H1 (cell line): ENCODE measurements around the gene DDC. TPM values are rescaled to one million over a fixed set of nuclear protein-coding genes. Genes with fewer than 3 reads are reported as not detected.

Experiments used
- CTCF ChIA-PET: fragments of 300-600 bp; sonication (Branson Sonifier 250); formaldehyde crosslinking; loops from one replicate; lab custom pipeline; 2021; ENCODE audit not compliant: partially characterized antibody; lab: Charles Lee
- POLR2A ChIA-PET: fragments of 300-600 bp; sonication (Branson Sonifier 250); formaldehyde crosslinking; loops from one replicate; lab custom pipeline; 2021; ENCODE audit warnings: inconsistent platforms; ENCODE audit not compliant: partially characterized antibody; lab: Charles Lee
- DNase-seq, 2 experiments: peaks; one replicate each; pipeline versions ENCODE4 v3.0.0 to v3.0.0-alpha.2; 2010 to 2022; ENCODE audit warnings: low spot score in 2 of 2, low read depth in 1 of 2, mixed read lengths in 1 of 2
- FAIRE-seq: peaks from 2 replicates; lab custom pipeline; 2011; peaks lifted over from hg19 to GRCh38; lab: Jason Lieb, UNC
- H2AFZ ChIP-seq: 2 replicates; pipeline ENCODE4 v1.8.1; 2012; ENCODE audit warnings: low read length, inconsistent platforms
- H2AK5ac ChIP-seq: 2 replicates; pipeline ENCODE4 v1.6.1; 2013; ENCODE audit warnings: low read depth, low read length
- H2BK120ac ChIP-seq: replicated peaks from 2 replicates; pipeline ENCODE3; 2013; ENCODE audit warnings: low read depth, low read length, inconsistent platforms
- H2BK12ac ChIP-seq: 2 replicates; pipeline ENCODE4 v1.6.1; 2013; ENCODE audit warnings: low read depth, low read length
- H2BK15ac ChIP-seq: 2 replicates; pipeline ENCODE4 v1.6.1; 2013; ENCODE audit warnings: low read length
- H2BK20ac ChIP-seq: 2 replicates; pipeline ENCODE4 v1.6.1; 2013; ENCODE audit warnings: low read length
- H2BK5ac ChIP-seq: 2 replicates; pipeline ENCODE4 v1.6.1; 2013; ENCODE audit warnings: low read depth, low read length
- H3K14ac ChIP-seq: 2 replicates; pipeline ENCODE4 v1.6.1; 2013; ENCODE audit warnings: inconsistent platforms; ENCODE audit not compliant: insufficient read length
- H3K18ac ChIP-seq: 2 replicates; pipeline ENCODE4 v1.6.1; 2013; ENCODE audit warnings: low read length; ENCODE audit errors: extremely low read depth
- H3K23ac ChIP-seq: 2 replicates; pipeline ENCODE4 v1.6.1; 2013; ENCODE audit warnings: inconsistent platforms; ENCODE audit not compliant: insufficient read length
- H3K23me2 ChIP-seq: 2 replicates; pipeline ENCODE4 v1.6.1; 2013; ENCODE audit warnings: low read depth, low read length
- H3K27ac ChIP-seq: 2 replicates; pipeline ENCODE4 v1.6.1; 2011; ENCODE audit warnings: low read depth, low read length, inconsistent platforms
- H3K27me3 ChIP-seq, 4 experiments: replicated peaks in 1 of 4; 1 replicate in 1 of 4; 2 replicates in 3 of 4; pipeline versions ENCODE4 v1.6.1 to v1.8.1; 2011 to 2013; ENCODE audit warnings: low read length in 3 of 4, mild to moderate bottlenecking in 3 of 4, inconsistent platforms in 2 of 4, mixed read lengths in 2 of 4, moderate library complexity in 1 of 4; ENCODE audit not compliant: control insufficient read depth in 3 of 4, insufficient read depth in 3 of 4; ENCODE audit errors: extremely low read depth in 1 of 4
- H3K36me3 ChIP-seq, 4 experiments: 2 replicates each; pipeline versions ENCODE4 v1.6.1 to v1.8.1; 2011 to 2013; ENCODE audit warnings: mild to moderate bottlenecking in 4 of 4, low read length in 3 of 4, moderate library complexity in 2 of 4, control low read depth in 1 of 4, inconsistent platforms in 1 of 4; ENCODE audit not compliant: insufficient read depth in 4 of 4, control insufficient read depth in 2 of 4
- H3K4ac ChIP-seq: replicated peaks from 2 replicates; pipeline ENCODE3; 2013; ENCODE audit warnings: low read length, low read depth, mixed read lengths, inconsistent platforms; ENCODE audit not compliant: insufficient read length
- H3K4me1 ChIP-seq, 4 experiments: replicated peaks in 1 of 4; 1 replicate in 1 of 4; 2 replicates in 3 of 4; pipeline versions ENCODE4 v1.6.1 to v1.8.1; 2011 to 2013; ENCODE audit warnings: low read length in 3 of 4, inconsistent platforms in 2 of 4, mixed read lengths in 1 of 4; ENCODE audit not compliant: insufficient read depth in 4 of 4, control insufficient read depth in 3 of 4
- H3K4me2 ChIP-seq, 2 experiments: 2 replicates each; pipeline versions ENCODE4 v1.6.1 to v1.8.1; 2011 to 2013; ENCODE audit warnings: low read depth in 2 of 2, low read length in 2 of 2, control low read depth in 1 of 2, inconsistent platforms in 1 of 2, mild to moderate bottlenecking in 1 of 2; ENCODE audit not compliant: insufficient read depth in 1 of 2
- H3K4me3 ChIP-seq, 4 experiments: fragments of 200-600, 300-600 bp in 1 of 4; sonication (generic), shearing (Covaris generic), sonication (Bioruptor Twin) in 1 of 4; 2 replicates each; pipeline versions ENCODE4 v1.5.1 to v1.8.1; 2011 to 2016; ENCODE audit warnings: low read length in 4 of 4, low read depth in 3 of 4, control low read depth in 2 of 4, inconsistent platforms in 2 of 4, mild to moderate bottlenecking in 2 of 4, mixed read lengths in 1 of 4, moderate library complexity in 1 of 4; ENCODE audit not compliant: insufficient read depth in 2 of 4; ENCODE audit errors: extremely low read depth in 1 of 4
- H3K56ac ChIP-seq: replicated peaks from 2 replicates; pipeline ENCODE3; 2013; ENCODE audit warnings: low read depth, mild to moderate bottlenecking, mixed read lengths, low read length, inconsistent platforms; ENCODE audit not compliant: insufficient read length
- H3K79me1 ChIP-seq: 2 replicates; pipeline ENCODE4 v1.6.1; 2013; ENCODE audit warnings: low read depth, low read length, control low read depth
- H3K79me2 ChIP-seq, 2 experiments: 2 replicates each; pipeline versions ENCODE4 v1.6.1 to v1.8.1; 2012 to 2013; ENCODE audit warnings: low read length in 2 of 2, mild to moderate bottlenecking in 2 of 2, inconsistent platforms in 1 of 2; ENCODE audit not compliant: insufficient read depth in 2 of 2, control insufficient read depth in 1 of 2
- H3K9ac ChIP-seq, 4 experiments: replicated peaks in 1 of 4; 1 replicate in 1 of 4; 2 replicates in 3 of 4; pipeline versions ENCODE4 v1.6.1 to v1.8.1; 2011 to 2013; ENCODE audit warnings: low read depth in 3 of 4, low read length in 3 of 4, control low read depth in 2 of 4, mild to moderate bottlenecking in 2 of 4, moderate library complexity in 2 of 4, inconsistent platforms in 1 of 4; ENCODE audit errors: extremely low read depth in 1 of 4
- H3K9me3 ChIP-seq, 2 experiments: 2 replicates each; pipeline versions ENCODE4 v1.6.1 to v1.8.1; 2012 to 2013; ENCODE audit warnings: mild to moderate bottlenecking in 2 of 2, moderate library complexity in 2 of 2, control low read depth in 1 of 2, inconsistent platforms in 1 of 2, low read depth in 1 of 2, low read length in 1 of 2, mixed read lengths in 1 of 2; ENCODE audit not compliant: insufficient read depth in 2 of 2
- H4K20me1 ChIP-seq, 2 experiments: replicated peaks in 1 of 2; 2 replicates each; pipeline versions ENCODE3 to v1.8.1; 2011 to 2013; ENCODE audit warnings: inconsistent platforms in 2 of 2, low read length in 2 of 2, mild to moderate bottlenecking in 1 of 2; ENCODE audit not compliant: insufficient read depth in 2 of 2, control insufficient read depth in 1 of 2
- H4K5ac ChIP-seq: 2 replicates; pipeline ENCODE4 v1.6.1; 2013; ENCODE audit warnings: low read length, low read depth, mixed read lengths, inconsistent platforms; ENCODE audit not compliant: insufficient read length
- H4K8ac ChIP-seq: 2 replicates; pipeline ENCODE4 v1.8.0; 2013; ENCODE audit warnings: mild to moderate bottlenecking, moderate library complexity, low read length, inconsistent platforms; ENCODE audit not compliant: insufficient read depth; ENCODE audit errors: extremely low read depth
- H4K91ac ChIP-seq: replicated peaks from 2 replicates; pipeline ENCODE3; 2013; ENCODE audit warnings: low read length, mixed read lengths, inconsistent platforms; ENCODE audit not compliant: insufficient read length
- ATF2 ChIP-seq: IDR thresholded peaks from 2 replicates; pipeline ENCODE4 v1.6.1; 2012; ENCODE audit warnings: low read length, inconsistent platforms
- ATF3 ChIP-seq: IDR thresholded peaks from 2 replicates; pipeline ENCODE4 v1.6.1; 2011; ENCODE audit warnings: low read depth, mild to moderate bottlenecking, low read length; ENCODE audit not compliant: insufficient read depth
- CBX8 ChIP-seq: fragments of 300-800, 300-1000 bp; sonication (generic); IDR thresholded peaks from 2 replicates; pipeline ENCODE4 v1.7.1; 2016; ENCODE audit warnings: low read depth, low read length, borderline replicate concordance
- SIN3A ChIP-seq, 2 experiments: IDR thresholded peaks in 1 of 2; conservative IDR thresholded peaks in 1 of 2; 2 replicates each; pipeline ENCODE4 v1.6.1; 2011 to 2012; ENCODE audit warnings: low read length in 2 of 2, improper control_type of control experiment in 1 of 2, low read depth in 1 of 2, mild to moderate bottlenecking in 1 of 2
- TAF1 ChIP-seq: IDR thresholded peaks from 2 replicates; pipeline ENCODE4 v1.6.1; 2011; ENCODE audit warnings: mild to moderate bottlenecking, low read depth, low read length
- WGBS, 2 experiments: shearing (Covaris generic) in 1 of 2; methylation state at CpG; one replicate each; pipeline versions ENCODE4 v1.1.6 to v1.1.7; 2013 to 2015; ENCODE audit warnings: low lambda C conversion rate in 2 of 2, mixed read lengths in 2 of 2, inconsistent platforms in 1 of 2, low coverage in 1 of 2, missing lambda C conversion rate in 1 of 2; ENCODE audit not compliant: insufficient replicate concordance in 2 of 2, insufficient coverage in 1 of 2, insufficient read length in 1 of 2; ENCODE audit errors: extremely low coverage in 1 of 2, missing lambda C conversion rate in 1 of 2; 5-methylcytosine and 5-hydroxymethylcytosine counted together
- polyA plus RNA-seq, 7 experiments: library from polyadenylated mRNA; depleted of rRNA in 3 of 7; stranded (reverse) in 5 of 7; unstranded in 2 of 7; fragments of >200 nt in 5 of 7; fragments of 200-250 nt in 2 of 7; gene quantifications; 1 replicate in 5 of 7; 2 replicates in 1 of 7; 4 replicates in 1 of 7; pipeline versions ENCODE4 v1.2.1 to v1.2.3, GENCODE V29; 2011 to 2013; ENCODE audit warnings: missing spikeins in 2 of 7, mixed read lengths in 2 of 7
- total RNA-seq: library from RNA; stranded (reverse); fragmentation: NEBNext Ultra II Directional; extraction: Animal tissue kit (Norgen Biotek cat#: 25700); gene quantifications from 2 replicates; pipeline ENCODE4 v1.2.1, GENCODE V29; 2021

Gene DDC
- total and polyA plus RNA-seq, 2 of the 8 experiments (the other 6 are each of a cell fraction or from before 2014, with no cell fraction given), result 0.05 TPM; not detected in 1

GRCh38 chr7:50426280-50427045, 138.7 kb downstream of the DDC start:
- POLR2A ChIA-PET, result no interaction called here
- Histone ChIP-seq H3K4ac (no peak overlapping the region), H2BK12ac (no peak overlapping the region)
- TF ChIP-seq SIN3A (conservative IDR thresholded peaks at IDR 0.05 in 1 of 2, IDR thresholded peaks at IDR 0.05 in 1 of 2; ENCODE audit: low read depth in 1 of 2, low read length in 2 of 2) (no peak), ATF3 (no peak), ATF2 (no peak), TAF1 (no peak), CBX8 (no peak)
- TF ChIP-seq, all 59 proteins: peak for 0
- DNase-seq (no peak), FAIRE-seq (no peak)
- Histone ChIP-seq H3K9me3 (no peaks in the 10 kb centered on the region), H2AK5ac (no peak overlapping the region), H2BK20ac (no peak overlapping the region), H2BK15ac (no peak overlapping the region), H4K91ac (no peak overlapping the region), H3K4me2 (no peak overlapping the region), H3K56ac (no peak overlapping the region), H3K36me3 (no peaks in the 10 kb centered on the region), H2BK120ac (no peak overlapping the region), H3K23me2 (no peaks in the 10 kb centered on the region), H2AFZ (no peak overlapping the region), H4K5ac (no peak overlapping the region), H3K27me3 (no peaks in the 10 kb centered on the region), H3K79me1 (no peaks in the 10 kb centered on the region), H3K27ac (no peak overlapping the region), H4K8ac (no peak overlapping the region), H3K9ac (no peak overlapping the region), H3K14ac (no peak overlapping the region), H3K23ac (no peak overlapping the region), H3K79me2 (no peaks in the 10 kb centered on the region), H3K4me1 (peaks cover 0 to under 1% (median under 1%) of the 10 kb centered on the region in 4 experiments; a peak in 1 of 7 replicates), H4K20me1 (no peaks in the 10 kb centered on the region), H3K18ac (no peak overlapping the region), H3K4me3 (no peak overlapping the region), H2BK5ac (no peak overlapping the region)
- WGBS, 2 experiments, result 86% methylated on average over 5 of the region's 5 CpGs; no CpG with 5 or more reads in 1 of the 2 experiments
- CTCF ChIA-PET, result interaction anchor here (1.2 to 2.5 kb wide), 5 partner anchors 8 to 221 kb away, joined by 3 to 10 read pairs (median 4); no protein-coding TSS in a partner anchor
